OCI-LY1 (cell line): ENCODE data around the gene MPL.

ENCODE experiments used
- H2AFZ ChIP-seq: fragments of 200-600 bp; sonication (generic), shearing (Covaris generic); 2 replicates; pipeline ENCODE4 v1.6.0; 2014; ENCODE audit warnings: antibody characterized with exemption, mild to moderate bottlenecking, low read length
- H3F3A ChIP-seq: fragments of 200-600 bp; sonication (generic), shearing (Covaris generic); 2 replicates; pipeline ENCODE4 v1.6.0; 2014; ENCODE audit warnings: mild to moderate bottlenecking, antibody characterized with exemption, low read length, moderate library complexity; ENCODE audit not compliant: insufficient read depth
- H3K27ac ChIP-seq: fragments of 200-600 bp; sonication (generic); 2 replicates; pipeline ENCODE4 v1.5.1; 2014; ENCODE audit warnings: low read length, mixed run types, mild to moderate bottlenecking, low read depth; ENCODE audit not compliant: poor library complexity, severe bottlenecking
- H3K27me3 ChIP-seq: fragments of 200-600 bp; sonication (generic); 2 replicates; pipeline ENCODE4 v1.6.0; 2014; ENCODE audit warnings: antibody characterized with exemption, mild to moderate bottlenecking, low read length, moderate library complexity; ENCODE audit not compliant: insufficient read depth
- H3K36me3 ChIP-seq: fragments of 200-600 bp; sonication (generic); 2 replicates; pipeline ENCODE4 v1.6.1; 2014; ENCODE audit warnings: mild to moderate bottlenecking, antibody characterized with exemption, low read length, moderate library complexity, mixed read lengths; ENCODE audit not compliant: insufficient read depth
- H3K4me1 ChIP-seq: fragments of 200-600 bp; sonication (generic); 2 replicates; pipeline ENCODE4 v1.5.1; 2014; ENCODE audit warnings: mild to moderate bottlenecking, low read length, moderate library complexity; ENCODE audit not compliant: insufficient read depth, severe bottlenecking
- H3K4me2 ChIP-seq: fragments of 200-600 bp; sonication (generic), shearing (Covaris generic); 2 replicates; pipeline ENCODE4 v1.6.1; 2014; ENCODE audit warnings: low read length
- H3K4me3 ChIP-seq: fragments of 200-600 bp; sonication (generic); 2 replicates; pipeline ENCODE4 v1.5.1; 2014; ENCODE audit warnings: low read length, low read depth, mild to moderate bottlenecking, mixed read lengths; ENCODE audit not compliant: poor library complexity, severe bottlenecking
- H3K79me2 ChIP-seq: fragments of 200-600 bp; shearing (Covaris generic); 2 replicates; pipeline ENCODE4 v1.6.1; 2016; ENCODE audit warnings: mixed run types, low read length, mixed read lengths; ENCODE audit not compliant: insufficient read depth
- H3K9ac ChIP-seq: fragments of 200-600 bp; sonication (generic), shearing (Covaris generic); 2 replicates; pipeline ENCODE4 v1.6.1; 2014; ENCODE audit warnings: mild to moderate bottlenecking, low read length, mixed read lengths
- H3K9me2 ChIP-seq: fragments of 200-600 bp; sonication (generic), shearing (Covaris generic); 2 replicates; pipeline ENCODE4 v1.6.1; 2014; ENCODE audit warnings: low read depth, mild to moderate bottlenecking, low read length, mixed read lengths
- H3K9me3 ChIP-seq: fragments of 200-600 bp; shearing (Covaris generic); 2 replicates; pipeline ENCODE4 v1.6.1; 2014; ENCODE audit warnings: low read length, mixed read lengths
- H4K20me1 ChIP-seq: fragments of 200-600 bp; sonication (generic), shearing (Covaris generic); 2 replicates; pipeline ENCODE4 v1.6.0; 2016; ENCODE audit warnings: mild to moderate bottlenecking, low read length; ENCODE audit not compliant: insufficient read depth
- CTCF ChIP-seq: fragments of 200-600 bp; sonication (generic), shearing (Covaris generic); IDR thresholded peaks from 2 replicates; pipeline ENCODE4 v1.5.1; 2017; ENCODE audit warnings: mild to moderate bottlenecking, antibody characterized with exemption, low read length, moderate library complexity, mixed read lengths
- EZH2 ChIP-seq: fragments of 200-600 bp; sonication (generic), shearing (Covaris generic); IDR thresholded peaks from 2 replicates; pipeline ENCODE4 v1.8.0; 2017; ENCODE audit warnings: borderline replicate concordance, mixed run types, mild to moderate bottlenecking, antibody characterized with exemption, low read length, moderate library complexity, mixed read lengths

MPL gene

GRCh38 chr1:43348343-43348808, 10.8 kb downstream of the MPL start:
- Histone ChIP-seq H3K9ac (peak overlapping the region; percentile 68), H3K4me3 (peak overlapping the region; percentile 76), H3K9me3 (no peaks in the 10 kb centered on the region), H3K4me2 (peak overlapping the region; percentile 98), H2AFZ (0 out of 2 replicates have a peak overlapping the region, but pooled peaks have one; percentile 0), H3K27me3 (no peaks in the 10 kb centered on the region), H3K36me3 (no peaks in the 10 kb centered on the region), H3F3A (no peaks in the 10 kb centered on the region), H3K4me1 (peaks cover 20% of the 10 kb centered on the region), H3K27ac (no peak overlapping the region), H3K79me2 (no peaks in the 10 kb centered on the region), H3K9me2 (no peaks in the 10 kb centered on the region), H4K20me1 (no peaks in the 10 kb centered on the region)
- TF ChIP-seq EZH2 (no peak), CTCF (no peak)

DNA sequence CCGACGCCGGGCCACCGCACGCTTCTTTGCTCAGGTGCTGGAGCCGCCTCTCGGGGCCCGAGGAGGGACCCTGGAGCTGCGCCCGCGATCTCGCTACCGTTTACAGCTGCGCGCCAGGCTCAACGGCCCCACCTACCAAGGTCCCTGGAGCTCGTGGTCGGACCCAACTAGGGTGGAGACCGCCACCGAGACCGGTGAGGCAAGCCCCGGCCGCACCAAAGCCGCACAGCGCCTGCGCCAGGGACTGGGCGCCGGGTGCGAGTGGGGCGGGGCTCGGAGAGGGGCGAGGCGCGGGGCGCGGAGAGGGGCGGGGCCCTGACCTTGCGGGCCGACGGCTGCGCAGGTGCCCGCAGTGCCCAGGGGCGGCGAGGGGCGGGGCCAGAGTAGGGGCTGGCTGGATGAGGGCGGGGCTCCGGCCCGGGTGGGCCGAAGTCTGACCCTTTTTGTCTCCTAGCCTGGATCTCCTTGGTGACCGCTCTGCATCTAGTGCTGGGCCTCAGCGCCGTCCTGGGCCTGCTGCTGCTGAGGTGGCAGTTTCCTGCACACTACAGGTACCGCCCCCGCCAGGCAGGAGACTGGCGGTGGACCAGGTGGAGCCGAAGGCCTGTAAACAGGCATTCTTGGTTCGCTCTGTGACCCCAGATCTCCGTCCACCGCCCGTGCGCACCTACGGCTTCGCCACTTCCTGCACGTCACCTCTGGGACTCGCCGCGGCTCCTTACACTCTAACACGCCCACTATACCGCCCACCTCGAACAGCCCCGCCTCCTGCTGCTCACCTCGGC, 11.4 kb downstream of the MPL start:
- H3K9me2 ChIP-seq, result no peaks in the 10 kb centered on the region
- peak overlapping the region; percentile 98 for H3K4me2 ChIP-seq
- peak overlapping the region; percentile 76 for H3K4me3 ChIP-seq
- TF ChIP-seq EZH2 (no peak), CTCF (no peak)
- H3K36me3 ChIP-seq, result no peaks in the 10 kb centered on the region
- H3K79me2 ChIP-seq, result no peaks in the 10 kb centered on the region
- H3F3A ChIP-seq, result no peaks in the 10 kb centered on the region
- H3K27ac ChIP-seq, result peak overlapping the region; percentile 88
- peaks cover 20% of the 10 kb centered on the region for H3K4me1 ChIP-seq
- H2AFZ ChIP-seq, result 0 out of 2 replicates have a peak overlapping the region, but pooled peaks have one; percentile 0
- H3K9me3 ChIP-seq, result no peaks in the 10 kb centered on the region
- peak overlapping the region; percentile 87 for H3K9ac ChIP-seq
- H3K27me3 ChIP-seq, result no peaks in the 10 kb centered on the region
- no peaks in the 10 kb centered on the region for H4K20me1 ChIP-seq

DNA sequence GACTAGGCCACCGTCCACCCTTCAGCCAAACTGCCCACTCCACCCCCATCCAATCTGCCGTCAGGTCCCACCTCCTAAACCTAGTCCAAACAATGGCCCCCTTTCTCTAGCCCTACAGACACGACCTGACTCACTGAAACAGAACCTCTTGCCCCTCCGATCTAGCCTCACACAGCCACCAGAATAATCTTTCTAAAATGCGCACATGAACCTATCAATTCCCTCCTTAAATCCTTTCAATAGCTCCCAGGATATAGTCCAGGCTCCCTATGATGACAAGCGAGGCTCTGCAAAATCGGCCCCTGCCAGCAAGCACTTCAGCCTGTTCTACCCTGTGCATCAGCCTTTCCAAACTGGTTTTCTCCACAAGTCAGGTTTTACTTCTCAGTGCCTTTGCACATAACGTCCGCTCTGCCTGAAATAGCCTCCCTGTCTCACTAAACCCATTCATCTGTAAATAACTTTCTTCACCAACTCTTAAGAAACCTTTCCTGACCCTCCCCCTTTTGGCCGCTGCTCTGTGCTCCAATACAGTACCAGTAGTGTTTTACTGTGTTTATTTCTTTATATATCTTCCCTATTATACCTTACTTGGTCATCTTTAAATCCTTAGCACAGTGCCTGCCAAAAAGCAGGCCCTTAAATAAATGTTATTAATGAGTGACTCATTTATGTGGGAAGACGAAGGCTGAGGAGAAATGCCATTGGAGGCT, 12.1 kb downstream of the MPL start:
- no peaks in the 10 kb centered on the region for H4K20me1 ChIP-seq
- peak overlapping the region; percentile 98 for H3K4me2 ChIP-seq
- H3K9me2 ChIP-seq, result no peaks in the 10 kb centered on the region
- H3F3A ChIP-seq, result no peaks in the 10 kb centered on the region
- peaks cover 20% of the 10 kb centered on the region for H3K4me1 ChIP-seq
- no peaks in the 10 kb centered on the region for H3K36me3 ChIP-seq
- H3K9me3 ChIP-seq, result no peaks in the 10 kb centered on the region
- TF ChIP-seq CTCF (no peak), EZH2 (no peak)
- peak overlapping the region; percentile 82; the same call in 1 of the 2 replicates for H2AFZ ChIP-seq
- H3K27ac ChIP-seq, result peak overlapping the region; percentile 88
- H3K9ac ChIP-seq, result peak overlapping the region; percentile 87
- H3K4me3 ChIP-seq, result peak overlapping the region; percentile 76
- no peaks in the 10 kb centered on the region for H3K27me3 ChIP-seq
- no peaks in the 10 kb centered on the region for H3K79me2 ChIP-seq
